OCI-LY3 (cell line): ENCODE results near the gene ZBTB9.

Experiments
- CTCF ChIP-seq: fragments of 200-600, 300-600 bp; sonication (generic); IDR thresholded peaks from 2 replicates; pipeline ENCODE4 v1.5.1; 2014; ENCODE audit warnings: antibody characterized with exemption, low read length, low read depth
- EZH2phosphoT487 ChIP-seq: fragments of 200-600 bp; shearing (Covaris generic); IDR thresholded peaks from 2 replicates; pipeline ENCODE4 v1.6.1; 2018; ENCODE audit warnings: antibody characterized with exemption, mixed run types, low read depth

DNA sequence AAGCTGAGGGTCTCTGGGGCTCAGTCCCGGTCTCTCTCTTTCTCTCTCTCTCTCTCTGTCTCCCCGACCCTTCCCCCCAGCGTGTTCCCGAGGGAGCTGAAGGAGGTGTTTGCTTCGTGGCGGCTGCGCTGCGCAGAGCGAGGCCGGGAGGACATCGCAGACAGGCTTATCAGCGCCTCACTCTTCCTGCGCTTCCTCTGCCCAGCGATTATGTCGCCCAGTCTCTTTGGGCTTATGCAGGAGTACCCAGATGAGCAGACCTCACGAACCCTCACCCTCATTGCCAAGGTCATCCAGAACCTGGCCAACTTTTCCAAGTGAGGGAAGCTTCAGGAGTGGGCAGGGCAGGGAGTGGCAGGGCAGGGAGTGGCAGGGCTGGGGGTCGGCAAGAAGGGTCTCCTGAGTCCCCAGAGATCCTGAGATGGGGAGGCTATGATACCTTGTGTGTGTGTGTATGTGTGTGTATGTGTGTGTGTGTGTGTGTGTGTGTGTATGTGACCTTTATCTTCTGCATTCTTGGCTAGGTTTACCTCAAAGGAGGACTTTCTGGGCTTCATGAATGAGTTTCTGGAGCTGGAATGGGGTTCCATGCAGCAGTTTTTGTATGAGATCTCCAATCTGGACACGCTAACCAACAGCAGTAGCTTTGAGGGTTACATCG, 13.6 kb upstream of the ZBTB9 start:
- TF ChIP-seq CTCF (no peak), EZH2phosphoT487 (no peak)
